Neuron (in vitro differentiated cells): ENCODE results near the gene GAREM1.

Experiments used
- H2AFZ ChIP-seq: one replicate; pipeline ENCODE4 v1.6.1; 2013; ENCODE audit warnings: low read depth, mild to moderate bottlenecking, inconsistent platforms, low read length, moderate library complexity
- H3K27me3 ChIP-seq: one replicate; pipeline ENCODE4 v1.6.1; 2013; ENCODE audit warnings: low read length; ENCODE audit not compliant: insufficient read depth
- H3K36me3 ChIP-seq: one replicate; pipeline ENCODE4 v1.6.1; 2013; ENCODE audit warnings: low read length; ENCODE audit not compliant: insufficient read depth
- H3K4me1 ChIP-seq: one replicate; pipeline ENCODE4 v1.6.1; 2013; ENCODE audit warnings: low read length; ENCODE audit not compliant: insufficient read depth
- H3K4me3 ChIP-seq: 2 replicates; pipeline ENCODE4 v1.5.1; 2013; ENCODE audit warnings: mild to moderate bottlenecking, low read length, moderate library complexity
- H3K9me3 ChIP-seq: one replicate; pipeline ENCODE4 v1.6.1; 2013; ENCODE audit warnings: low read length

The GAREM1 gene

GRCh38 chr18:32429402-32429801 lies 41.3 kb downstream of the GAREM1 start:
- Histone ChIP-seq H3K4me1 (no peaks in the 10 kb centered on the region), H3K9me3 (no peaks in the 10 kb centered on the region), H2AFZ (no peak overlapping the region), H3K4me3 (no peak overlapping the region), H3K36me3 (no peaks in the 10 kb centered on the region), H3K27me3 (no peaks in the 10 kb centered on the region)

DNA sequence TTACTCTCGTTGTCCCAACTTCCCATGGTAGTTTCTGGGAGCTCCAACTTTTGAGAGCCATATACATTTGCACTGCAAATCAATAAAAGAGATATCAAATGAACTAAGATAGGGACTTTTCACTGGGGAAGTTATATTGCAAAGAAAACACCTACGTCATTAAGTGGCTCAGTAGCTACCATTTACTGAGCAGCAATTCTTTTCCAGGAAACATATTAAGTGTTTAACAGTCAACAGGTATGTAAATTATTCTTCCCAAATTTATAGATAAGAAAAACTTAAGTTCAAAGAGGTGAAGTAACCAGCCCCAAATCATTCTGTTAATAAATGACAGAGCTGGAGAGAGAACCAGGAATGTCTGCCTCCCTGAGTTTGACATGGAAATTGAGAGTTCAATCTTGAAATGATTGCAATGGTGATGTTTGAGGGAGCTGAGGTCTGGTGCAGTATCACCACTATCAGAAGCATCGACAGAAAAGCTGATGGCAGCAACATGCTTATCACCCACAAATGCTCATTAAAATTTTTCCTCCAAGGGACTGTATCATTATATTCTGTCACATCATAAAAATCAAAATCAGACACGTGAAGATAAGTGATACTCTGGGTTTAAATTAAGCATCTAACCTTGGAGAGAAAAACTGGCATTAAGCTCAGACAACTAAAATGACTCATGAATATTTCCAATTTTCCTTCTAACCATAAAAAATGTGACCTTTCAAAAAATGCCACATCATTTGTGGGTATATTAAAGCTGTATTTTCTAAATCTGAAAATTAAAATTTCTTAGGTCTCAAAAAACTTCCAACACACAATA lies 43.4 kb downstream of the GAREM1 start:
- Histone ChIP-seq H3K4me3 (no peak overlapping the region), H3K27me3 (no peaks in the 10 kb centered on the region), H3K9me3 (no peaks in the 10 kb centered on the region), H2AFZ (no peak overlapping the region), H3K36me3 (no peaks in the 10 kb centered on the region), H3K4me1 (no peaks in the 10 kb centered on the region)

- no peak overlapping the region for H2AFZ ChIP-seq
- H3K4me1 ChIP-seq, result no peaks in the 10 kb centered on the region
- H3K9me3 ChIP-seq, result no peaks in the 10 kb centered on the region
- H3K4me3 ChIP-seq, result no peak overlapping the region
- no peaks in the 10 kb centered on the region for H3K36me3 ChIP-seq
- H3K27me3 ChIP-seq, result no peaks in the 10 kb centered on the region
These were observed 45.2 kb downstream of the GAREM1 start for GRCh38 chr18:32425466-32425865.

DNA sequence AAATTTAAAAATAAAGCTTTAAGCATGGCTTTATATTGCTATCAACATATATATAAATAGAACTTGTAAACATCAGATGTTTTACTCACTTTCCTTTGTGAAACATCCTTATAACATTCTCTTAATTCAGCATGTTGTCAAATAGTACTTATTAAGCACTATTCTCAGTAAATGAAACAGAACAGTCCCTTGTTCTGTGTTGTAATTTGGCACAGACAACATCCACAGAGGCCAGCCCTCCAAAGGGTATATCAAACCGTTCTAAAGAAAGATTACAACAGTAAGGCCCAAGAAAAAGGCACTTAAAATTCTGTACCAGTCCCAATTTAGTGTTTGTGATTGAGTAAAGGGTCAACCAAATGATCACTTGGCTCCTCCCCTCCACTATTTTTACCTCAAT lies 46.0 kb downstream of the GAREM1 start:
- Histone ChIP-seq H3K36me3 (no peaks in the 10 kb centered on the region), H3K27me3 (no peaks in the 10 kb centered on the region), H3K4me3 (no peak overlapping the region), H3K9me3 (no peaks in the 10 kb centered on the region), H3K4me1 (no peaks in the 10 kb centered on the region), H2AFZ (no peak overlapping the region)

DNA sequence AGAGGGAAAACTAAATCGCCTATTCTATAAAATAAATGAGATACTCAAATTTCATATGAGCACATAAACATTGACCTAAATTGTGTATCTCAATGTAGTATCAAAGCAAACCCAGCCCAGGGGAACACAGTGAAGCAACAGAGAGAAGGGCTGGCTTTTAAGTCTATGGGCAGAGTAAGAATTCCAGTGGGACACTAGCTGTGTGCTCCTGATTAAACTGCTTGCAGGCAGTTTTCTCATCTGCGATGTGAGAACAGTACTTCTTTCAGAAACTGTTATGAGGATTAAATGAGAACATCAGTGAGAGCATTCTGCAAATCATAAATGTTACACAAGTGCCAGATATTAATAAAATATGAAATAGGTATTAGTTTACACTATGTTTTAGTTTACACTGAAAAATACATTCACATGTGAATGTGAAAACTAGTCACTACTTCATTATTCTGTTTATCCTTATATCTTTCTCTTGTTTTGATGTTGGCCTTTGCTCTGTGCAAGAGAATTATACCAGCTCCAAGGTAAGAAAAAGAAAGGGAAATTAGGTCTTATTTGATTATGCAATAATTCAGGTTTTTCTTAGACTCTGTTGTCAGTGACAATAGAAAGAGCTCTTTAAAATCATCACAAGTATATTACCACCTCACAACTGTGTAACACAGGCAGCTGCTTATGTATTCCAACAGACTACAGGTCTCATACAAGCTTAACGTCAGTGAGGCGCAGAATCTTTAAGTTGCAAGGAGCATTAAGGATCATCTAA lies 47.5 kb downstream of the GAREM1 start:
- H3K27me3 ChIP-seq, result no peaks in the 10 kb centered on the region
- H3K4me1 ChIP-seq, result no peaks in the 10 kb centered on the region
- H3K36me3 ChIP-seq, result no peaks in the 10 kb centered on the region
- H2AFZ ChIP-seq, result no peak overlapping the region
- H3K4me3 ChIP-seq, result no peak overlapping the region
- no peaks in the 10 kb centered on the region for H3K9me3 ChIP-seq

GRCh38 chr18:32422201-32422600 lies 48.5 kb downstream of the GAREM1 start:
- H3K36me3 ChIP-seq, result no peaks in the 10 kb centered on the region
- no peaks in the 10 kb centered on the region for H3K4me1 ChIP-seq
- H3K4me3 ChIP-seq, result no peak overlapping the region
- H3K27me3 ChIP-seq, result no peaks in the 10 kb centered on the region
- H2AFZ ChIP-seq, result no peak overlapping the region
- no peaks in the 10 kb centered on the region for H3K9me3 ChIP-seq

GRCh38 chr18:32420084-32420750 lies 50.5 kb downstream of the GAREM1 start:
- no peak overlapping the region for H3K4me3 ChIP-seq
- no peaks in the 10 kb centered on the region for H3K27me3 ChIP-seq
- H2AFZ ChIP-seq, result no peak overlapping the region
- H3K36me3 ChIP-seq, result no peaks in the 10 kb centered on the region
- H3K4me1 ChIP-seq, result no peaks in the 10 kb centered on the region
- no peaks in the 10 kb centered on the region for H3K9me3 ChIP-seq

GRCh38 chr18:32418148-32418547 lies 52.5 kb downstream of the GAREM1 start:
- H3K36me3 ChIP-seq, result no peaks in the 10 kb centered on the region
- H2AFZ ChIP-seq, result no peak overlapping the region
- H3K9me3 ChIP-seq, result no peaks in the 10 kb centered on the region

GRCh38 chr18:32405588-32405987 lies 65.1 kb downstream of the GAREM1 start:
- no peaks in the 10 kb centered on the region for H3K9me3 ChIP-seq
- no peak overlapping the region for H2AFZ ChIP-seq
- H3K27me3 ChIP-seq, result no peaks in the 10 kb centered on the region
- no peaks in the 10 kb centered on the region for H3K36me3 ChIP-seq
- H3K4me1 ChIP-seq, result no peaks in the 10 kb centered on the region
- no peak overlapping the region for H3K4me3 ChIP-seq

More at GRCh38 chr18:32418148-32418547, 52.5 kb downstream of the GAREM1 start:
- no peak overlapping the region for H3K4me3 ChIP-seq
- H3K4me1 ChIP-seq, result no peaks in the 10 kb centered on the region
- H3K27me3 ChIP-seq, result no peaks in the 10 kb centered on the region

- Histone ChIP-seq H3K36me3 (no peaks in the 10 kb centered on the region), H3K27me3 (no peaks in the 10 kb centered on the region), H3K9me3 (no peaks in the 10 kb centered on the region), H3K4me3 (no peak overlapping the region), H2AFZ (no peak overlapping the region), H3K4me1 (no peaks in the 10 kb centered on the region)
These were observed 69.1 kb downstream of the GAREM1 start for GRCh38 chr18:32401621-32402020.

DNA sequence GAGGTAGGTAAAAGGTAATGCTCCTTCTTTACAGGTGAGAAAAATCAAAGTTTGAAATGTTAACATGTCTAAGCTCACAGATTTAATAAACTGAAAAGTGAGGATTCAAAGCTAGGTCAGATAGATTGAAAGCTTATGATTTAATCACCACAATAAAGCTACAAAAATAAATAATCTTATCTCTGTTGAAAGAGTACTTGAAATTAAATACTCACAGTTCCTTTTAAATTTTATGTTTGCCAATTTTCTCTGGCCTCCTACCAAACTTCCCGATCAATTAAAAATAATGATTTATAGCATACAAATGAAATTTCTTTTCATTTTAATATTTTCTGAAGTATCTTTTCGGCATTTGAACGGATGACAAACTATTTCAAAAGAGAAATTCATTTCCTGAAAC lies 77.3 kb downstream of the GAREM1 start:
- H3K4me3 ChIP-seq, result no peak overlapping the region
- H3K27me3 ChIP-seq, result no peaks in the 10 kb centered on the region
- no peaks in the 10 kb centered on the region for H3K4me1 ChIP-seq
- H3K9me3 ChIP-seq, result no peaks in the 10 kb centered on the region
- H3K36me3 ChIP-seq, result no peaks in the 10 kb centered on the region
- H2AFZ ChIP-seq, result no peak overlapping the region

DNA sequence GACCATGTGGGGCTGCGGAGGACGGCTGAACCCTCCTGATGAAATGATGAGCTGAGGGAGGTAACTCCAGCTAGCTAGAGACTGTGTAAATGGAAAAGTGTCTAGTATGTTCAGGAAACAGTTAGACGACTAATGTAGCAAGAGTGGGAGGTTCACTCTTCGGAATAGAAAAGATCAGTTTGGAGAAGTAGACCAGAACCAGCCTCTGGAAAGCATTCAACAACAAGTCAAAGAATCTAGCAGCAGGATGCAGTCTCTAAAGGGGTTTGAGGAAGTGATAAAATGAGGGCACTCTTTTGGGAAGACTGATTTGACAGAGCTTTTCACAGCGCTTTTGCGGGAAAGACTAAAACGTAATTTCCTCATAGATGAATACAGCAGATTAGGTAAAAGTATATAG lies 79.6 kb downstream of the GAREM1 start:
- Histone ChIP-seq H3K36me3 (no peaks in the 10 kb centered on the region), H3K9me3 (no peaks in the 10 kb centered on the region), H3K27me3 (no peaks in the 10 kb centered on the region), H2AFZ (no peak overlapping the region), H3K4me1 (no peaks in the 10 kb centered on the region), H3K4me3 (no peak overlapping the region)

GRCh38 chr18:32389858-32390257 lies 80.8 kb downstream of the GAREM1 start:
- H3K27me3 ChIP-seq, result no peaks in the 10 kb centered on the region
- no peak overlapping the region for H3K4me3 ChIP-seq
- no peaks in the 10 kb centered on the region for H3K9me3 ChIP-seq
- H2AFZ ChIP-seq, result no peak overlapping the region
- no peaks in the 10 kb centered on the region for H3K4me1 ChIP-seq
- H3K36me3 ChIP-seq, result no peaks in the 10 kb centered on the region
